ENCODE measurements around the gene UGT2A2.

UGT2A2 gene

DNA sequence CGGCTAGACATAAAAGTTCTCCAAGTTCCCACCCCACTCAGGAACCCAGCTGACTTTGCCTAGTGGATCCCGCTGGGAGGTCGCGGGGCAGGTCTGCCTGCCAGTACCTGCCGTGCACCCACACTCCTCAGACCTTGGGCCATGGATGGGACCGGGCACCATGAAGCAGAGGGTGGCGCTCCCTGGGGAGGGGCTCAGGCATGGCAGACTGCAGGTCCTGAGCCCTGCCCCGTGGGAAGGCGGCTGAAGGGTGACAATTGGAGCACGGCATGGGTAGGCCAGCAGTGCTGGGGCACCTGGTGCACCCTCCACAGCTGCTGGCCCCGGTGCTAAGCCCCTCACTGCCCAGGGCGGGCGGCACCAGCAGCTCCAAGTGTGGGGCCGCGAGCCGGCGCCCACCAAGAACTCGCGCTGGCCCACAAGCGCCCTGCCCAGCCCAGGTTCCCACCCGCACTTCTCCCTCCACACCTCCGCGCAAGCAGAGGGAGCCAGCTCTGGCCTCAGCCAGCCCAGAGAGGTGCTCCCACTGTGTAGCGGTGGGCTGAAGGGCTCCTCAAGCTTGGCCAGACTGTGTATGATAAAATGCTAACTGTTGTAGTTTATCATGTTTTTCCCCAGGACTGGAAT, 63.1 kb downstream of the UGT2A2 start:
- DNase-seq (ENCODE audit: low spot score), result no peak

GRCh38 chr4:69568787-69569186, 70.7 kb downstream of the UGT2A2 start:
- DNase-seq (ENCODE audit: low spot score), result no peak

DNA sequence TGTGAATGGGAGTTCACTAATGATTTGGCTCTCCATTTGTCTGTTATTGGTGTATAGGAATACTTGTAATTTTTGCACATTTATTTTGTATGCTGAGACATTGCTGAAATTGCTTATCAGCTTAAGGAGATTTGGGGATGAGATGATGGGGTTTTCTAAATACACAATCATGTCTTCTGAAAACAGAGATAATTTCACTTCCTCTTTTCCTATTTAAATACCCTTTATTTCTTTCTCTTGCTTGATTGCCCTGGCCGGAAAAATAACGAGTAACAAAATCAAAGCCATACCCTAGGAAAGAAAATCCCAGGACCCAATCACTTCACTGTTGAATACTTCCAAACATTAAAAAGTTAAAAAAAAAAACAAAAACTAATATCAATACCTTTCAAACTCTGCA, 76.0 kb downstream of the UGT2A2 start:
- no peak for DNase-seq (ENCODE audit: low spot score)

DNA sequence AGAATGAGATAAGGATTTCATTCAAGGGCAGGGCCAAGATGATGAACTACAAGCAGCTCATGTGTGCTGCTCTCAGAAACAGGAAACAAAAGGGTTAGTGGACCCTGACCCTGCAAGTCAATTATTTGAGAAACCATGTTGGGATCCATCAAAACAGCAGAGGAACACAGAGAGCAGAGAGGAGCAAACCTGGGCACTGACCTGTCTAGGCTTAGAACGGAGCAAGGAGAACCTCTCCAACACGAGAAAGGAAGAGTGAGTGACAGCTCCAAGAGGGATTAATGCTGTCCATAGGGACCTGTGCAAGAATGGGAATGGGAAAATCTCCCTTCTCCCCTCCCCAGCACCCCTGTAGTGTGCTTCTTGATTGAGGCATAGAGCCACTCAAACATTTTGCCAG, 89.8 kb downstream of the UGT2A2 start:
- no peak for DNase-seq (ENCODE audit: low spot score)

DNA sequence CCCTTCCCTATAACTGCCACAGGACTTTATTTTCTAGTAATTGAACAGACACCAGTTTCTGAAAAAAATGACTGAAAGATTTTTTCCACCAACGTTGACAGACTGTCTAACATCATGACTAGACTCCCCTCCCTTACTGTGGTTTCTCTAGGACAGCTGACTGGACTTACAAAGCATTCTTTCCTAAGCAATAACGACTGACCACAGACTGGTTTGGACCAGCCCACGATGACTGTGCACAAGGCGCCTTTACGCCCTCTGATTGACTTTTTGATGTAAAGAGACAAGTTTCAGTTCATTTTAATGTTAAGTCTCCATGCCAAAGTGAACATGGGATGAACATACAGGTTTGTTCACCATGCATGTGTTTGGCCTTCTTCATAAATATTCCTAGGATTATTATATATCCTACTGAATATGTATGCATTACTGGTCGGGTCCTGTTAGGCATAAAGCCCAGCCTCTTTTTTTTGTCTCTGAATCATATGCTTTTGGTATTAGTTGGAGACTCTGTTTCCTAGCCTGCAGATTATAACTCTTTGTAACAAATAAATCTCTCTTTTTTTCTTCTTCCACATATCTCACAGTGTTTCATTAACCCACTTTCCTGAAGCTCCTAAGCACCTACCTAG, 93.2 kb downstream of the UGT2A2 start:
- no peak for DNase-seq (ENCODE audit: low spot score)

Data from AG08396 (cell line).